Measurements from ENCODE around the gene YTHDF1.

YTHDF1 gene

GRCh38 chr20:63176427-63177133 is 39.4 kb downstream of the YTHDF1 start:
- no peak overlapping the region for H3K4me3 ChIP-seq (ENCODE audit: low read depth, low read length)
- no peak for TF ChIP-seq CTCF (IDR thresholded peaks at IDR 0.05; ENCODE audit: borderline replicate concordance, insufficient read depth, low read depth, low read length)

GRCh38 chr20:63176034-63176426 is 39.9 kb downstream of the YTHDF1 start:
- TF ChIP-seq CTCF (IDR thresholded peaks at IDR 0.05; ENCODE audit: borderline replicate concordance, insufficient read depth, low read depth, low read length) = no peak
- H3K4me3 ChIP-seq (ENCODE audit: low read depth, low read length) = no peak overlapping the region

GRCh38 chr20:63175038-63175895 is 40.7 kb downstream of the YTHDF1 start:
- no peak overlapping the region for H3K4me3 ChIP-seq (ENCODE audit: low read depth, low read length)
- TF ChIP-seq CTCF (IDR thresholded peaks at IDR 0.05; ENCODE audit: borderline replicate concordance, insufficient read depth, low read depth, low read length) = no peak

GRCh38 chr20:63174309-63175037 is 41.5 kb downstream of the YTHDF1 start:
- no peak for TF ChIP-seq CTCF (IDR thresholded peaks at IDR 0.05; ENCODE audit: borderline replicate concordance, insufficient read depth, low read depth, low read length)
- H3K4me3 ChIP-seq (ENCODE audit: low read depth, low read length) = no peak overlapping the region

- TF ChIP-seq CTCF (IDR thresholded peaks at IDR 0.05; ENCODE audit: borderline replicate concordance, insufficient read depth, low read depth, low read length) = no peak
- H3K4me3 ChIP-seq (ENCODE audit: low read depth, low read length) = no peak overlapping the region
These were observed 42.3 kb downstream of the YTHDF1 start for GRCh38 chr20:63173552-63174191.

GRCh38 chr20:63172726-63173125 is 43.2 kb downstream of the YTHDF1 start:
- TF ChIP-seq CTCF (IDR thresholded peaks at IDR 0.05; ENCODE audit: borderline replicate concordance, insufficient read depth, low read depth, low read length) = peak; percentile 30; the same call in 1 of the 2 replicates
- H3K4me3 ChIP-seq (ENCODE audit: low read depth, low read length) = no peak overlapping the region
